T-cell (primary cell): Measurements from ENCODE around the gene NDC1. TPM values are rescaled to one million over a fixed set of nuclear protein-coding genes. Genes with fewer than 3 reads are reported as not detected.

Source experiments
- ATAC-seq, 4 experiments: fragments of 200-7000 bp in 3 of 4; fragments of 150-1000 bp in 1 of 4; cut with Tn5 transposase; replicated peaks in 1 of 4; 1 replicate in 3 of 4; 2 replicates in 1 of 4; pipeline ENCODE4 v1.10.0; 2021; ENCODE audit warnings: moderate library complexity in 3 of 4, mild to moderate bottlenecking in 2 of 4, moderate number of reproducible peaks in 1 of 4
- CTCF ChIA-PET, 2 donors: fragments of 300-600 bp; sonication (Branson Sonifier 250); formaldehyde crosslinking; loops; one replicate each; lab custom pipeline; 2022; ENCODE audit warnings: antibody characterized with exemption in 2 of 2; lab: Charles Lee
- POLR2A ChIA-PET, 2 donors: fragments of 300-600 bp; sonication (Branson Sonifier 250); formaldehyde crosslinking; loops; one replicate each; lab custom pipeline; 2022; ENCODE audit warnings: antibody characterized with exemption in 2 of 2; lab: Charles Lee
- DNase-seq, 35 experiments: peaks; one replicate each; pipeline versions ENCODE4 v3.0.0 to v3.0.0-alpha.2; 2013 to 2023
- H3K27ac ChIP-seq: one replicate; pipeline ENCODE4 v1.5.1; 2013; ENCODE audit warnings: low read length
- H3K27me3 ChIP-seq, 2 experiments: replicated peaks in 1 of 2; 1 replicate in 1 of 2; 2 replicates in 1 of 2; pipeline versions ENCODE4 v1.6.1 to v1.7.0; 2013; ENCODE audit warnings: low read length in 1 of 2, mixed read lengths in 1 of 2; ENCODE audit not compliant: control insufficient read depth in 2 of 2, insufficient read depth in 2 of 2; ENCODE audit errors: extremely low read depth in 1 of 2
- H3K36me3 ChIP-seq, 2 donors: 1 replicate in 1 of 2; 2 replicates in 1 of 2; pipeline versions ENCODE4 v1.6.1 to v1.7.0; 2013; ENCODE audit warnings: low read length in 1 of 2; ENCODE audit not compliant: control insufficient read depth in 2 of 2, insufficient read depth in 1 of 2; ENCODE audit errors: extremely low read depth in 1 of 2
- H3K4me1 ChIP-seq, 2 experiments: 1 replicate in 1 of 2; 2 replicates in 1 of 2; pipeline versions ENCODE4 v1.6.1 to v1.7.0; 2013; ENCODE audit warnings: low read length in 2 of 2, mixed read lengths in 1 of 2; ENCODE audit not compliant: insufficient read depth in 2 of 2, control insufficient read depth in 1 of 2; ENCODE audit errors: extremely low read depth in 1 of 2
- H3K4me3 ChIP-seq, 2 donors: 1 replicate in 1 of 2; 2 replicates in 1 of 2; pipeline versions ENCODE4 v1.5.1 to v1.7.0; 2013; ENCODE audit warnings: mild to moderate bottlenecking in 2 of 2, low read length in 1 of 2, moderate library complexity in 1 of 2; ENCODE audit not compliant: control insufficient read depth in 1 of 2; ENCODE audit errors: extremely low read depth in 1 of 2
- H3K9me3 ChIP-seq: 2 replicates; pipeline ENCODE4 v1.7.0; 2013
- H3K27ac Mint-ChIP-seq, 2 donors: one replicate each; pipeline ENCODE4 v1.8.0; 2020 to 2021; ENCODE audit warnings: mild to moderate bottlenecking in 2 of 2, mixed read lengths in 2 of 2
- H3K27me3 Mint-ChIP-seq, 2 donors: one replicate each; pipeline ENCODE4 v1.8.0; 2021 to 2022; ENCODE audit warnings: mixed read lengths in 2 of 2
- H3K36me3 Mint-ChIP-seq: one replicate; pipeline ENCODE4 v1.8.0; 2021; ENCODE audit warnings: mixed read lengths
- H3K4me1 Mint-ChIP-seq, 3 donors: one replicate each; pipeline ENCODE4 v1.8.0; 2020 to 2022; ENCODE audit warnings: mixed read lengths in 3 of 3, mild to moderate bottlenecking in 1 of 3
- H3K4me3 Mint-ChIP-seq, 3 donors: one replicate each; pipeline ENCODE4 v1.8.0; 2020 to 2022; ENCODE audit warnings: mild to moderate bottlenecking in 3 of 3, mixed read lengths in 3 of 3, moderate library complexity in 3 of 3
- H3K9me3 Mint-ChIP-seq, 3 donors: one replicate each; pipeline ENCODE4 v1.8.0; 2020 to 2022; ENCODE audit warnings: mixed read lengths in 3 of 3
- WGBS: methylation state at CpG from one replicate; pipeline ENCODE4 v1.1.5; 2013; ENCODE audit warnings: missing lambda C conversion rate; ENCODE audit not compliant: insufficient coverage; 5-methylcytosine and 5-hydroxymethylcytosine counted together
- total RNA-seq, 35 experiments: library from RNA in 6 of 35; stranded (reverse) in 6 of 35; fragments of 120-200 nt in 1 of 35; gene quantifications; one replicate each; pipeline versions ENCODE4 v1.2.1 to v1.2.4 and lab custom pipeline; 2013 to 2026

NDC1 gene
- total RNA-seq, 5 donors from 2014 or later (not counting 1 experiment from before 2014, with no cell fraction given) = 5.6 to 13.3 (median 12.2) TPM

- no peak overlapping the region for H3K4me3 ChIP-seq
- 76% methylated on average over 2 of the region's 6 CpGs for WGBS
- H3K27ac Mint-ChIP-seq = no peak overlapping the region
- no peaks in the 10 kb centered on the region for H3K9me3 ChIP-seq
- ChIA-PET CTCF (no interaction called here), POLR2A (no interaction called here)
- no peaks in the 10 kb centered on the region for H3K36me3 Mint-ChIP-seq
- no peaks in the 10 kb centered on the region for H3K36me3 ChIP-seq
- H3K4me1 ChIP-seq = no peaks in the 10 kb centered on the region
- H3K4me1 Mint-ChIP-seq = no peaks in the 10 kb centered on the region
- ATAC-seq = no peak
- no peak overlapping the region for H3K27ac ChIP-seq
- H3K27me3 ChIP-seq = peaks cover 0 to 31% of the 10 kb centered on the region in 2 experiments
- H3K4me3 Mint-ChIP-seq = no peak overlapping the region
- peaks cover 8 to 9% of the 10 kb centered on the region in 2 donors for H3K27me3 Mint-ChIP-seq
- DNase-seq = no peak
- no peaks in the 10 kb centered on the region for H3K9me3 Mint-ChIP-seq
Observed at GRCh38 chr1:53717025-53717804, 120.9 kb downstream of the NDC1 start.

- POLR2A ChIA-PET = no interaction called here
Observed at GRCh38 chr1:53716150-53716549, 121.9 kb downstream of the NDC1 start.

GRCh38 chr1:53715478-53715877 lies 122.6 kb downstream of the NDC1 start:
- POLR2A ChIA-PET = no interaction called here
- ATAC-seq = no peak

More at GRCh38 chr1:53716150-53716549, 121.9 kb downstream of the NDC1 start:
- Histone ChIP-seq H3K27ac (no peak overlapping the region), H3K36me3 (no peaks in the 10 kb centered on the region), H3K9me3 (no peaks in the 10 kb centered on the region), H3K4me1 (no peaks in the 10 kb centered on the region), H3K27me3 (peaks cover 0 to 31% of the 10 kb centered on the region in 2 experiments), H3K4me3 (no peak overlapping the region)
- peaks cover 8 to 9% of the 10 kb centered on the region in 2 donors for H3K27me3 Mint-ChIP-seq
- H3K4me1 Mint-ChIP-seq = no peaks in the 10 kb centered on the region
- no peaks in the 10 kb centered on the region for H3K36me3 Mint-ChIP-seq
- ATAC-seq (no peak), DNase-seq (no peak)
- no peaks in the 10 kb centered on the region for H3K9me3 Mint-ChIP-seq
- H3K27ac Mint-ChIP-seq = no peak overlapping the region
- 92% methylated on average over 2 of the region's 5 CpGs for WGBS
- H3K4me3 Mint-ChIP-seq = no peak overlapping the region
- CTCF ChIA-PET = interaction anchor here in 1 of 2 donors (0.5 kb wide), 1 partner anchor 691 kb away, joined by 11 read pairs; no protein-coding TSS in a partner anchor

More at GRCh38 chr1:53715478-53715877, 122.6 kb downstream of the NDC1 start:
- no peaks in the 10 kb centered on the region for H3K36me3 ChIP-seq
- Mint-ChIP-seq H3K4me1 (no peaks in the 10 kb centered on the region), H3K27me3 (peaks cover 8 to 9% of the 10 kb centered on the region in 2 donors), H3K36me3 (no peaks in the 10 kb centered on the region), H3K4me3 (no peak overlapping the region), H3K9me3 (no peaks in the 10 kb centered on the region), H3K27ac (no peak overlapping the region)
- H3K9me3 ChIP-seq = no peaks in the 10 kb centered on the region
- no peaks in the 10 kb centered on the region for H3K4me1 ChIP-seq
- CTCF ChIA-PET = no interaction called here
- H3K4me3 ChIP-seq = no peak overlapping the region
- no peak overlapping the region for H3K27ac ChIP-seq
- WGBS = 73% methylated on average over 11 of the region's 11 CpGs
- peaks cover 0 to 31% of the 10 kb centered on the region in 2 experiments for H3K27me3 ChIP-seq
- no peak for DNase-seq

Other genes with a start within 250 kb of the NDC1 start
- not detected for gene GLIS1, start 99.1 kb downstream of the NDC1 start, total RNA-seq
- gene YIPF1, start 51.5 kb upstream of the NDC1 start, total RNA-seq = 10 to 100 TPM; 11.5 to 17.2 (median 14.5) TPM
- gene DIO1, start 55.9 kb upstream of the NDC1 start, total RNA-seq = not detected
- 10 to 100 TPM; 24.5 to 33.1 (median 31.2) TPM for gene IFT25, start 107.4 kb upstream of the NDC1 start, total RNA-seq
- gene LRRC42, start 108.1 kb upstream of the NDC1 start, total RNA-seq = 1 to 10 TPM; 6.3 to 8.8 (median 7.9) TPM
- gene LDLRAD1, start 179.9 kb upstream of the NDC1 start, total RNA-seq = not detected
- 100 to 1,000 TPM; 138 to 193 (median 174) TPM for gene TMEM59, start 214.9 kb upstream of the NDC1 start, total RNA-seq
- 10 to 100 TPM in 2 of 5 donors, 1 to 10 TPM in 3; 5.9 to 12.8 (median 9.7) TPM for gene TCEANC2, start 215.3 kb upstream of the NDC1 start, total RNA-seq